ENCODE data around the gene ARFGEF3.

- TF ChIP-seq, protein P1, sequence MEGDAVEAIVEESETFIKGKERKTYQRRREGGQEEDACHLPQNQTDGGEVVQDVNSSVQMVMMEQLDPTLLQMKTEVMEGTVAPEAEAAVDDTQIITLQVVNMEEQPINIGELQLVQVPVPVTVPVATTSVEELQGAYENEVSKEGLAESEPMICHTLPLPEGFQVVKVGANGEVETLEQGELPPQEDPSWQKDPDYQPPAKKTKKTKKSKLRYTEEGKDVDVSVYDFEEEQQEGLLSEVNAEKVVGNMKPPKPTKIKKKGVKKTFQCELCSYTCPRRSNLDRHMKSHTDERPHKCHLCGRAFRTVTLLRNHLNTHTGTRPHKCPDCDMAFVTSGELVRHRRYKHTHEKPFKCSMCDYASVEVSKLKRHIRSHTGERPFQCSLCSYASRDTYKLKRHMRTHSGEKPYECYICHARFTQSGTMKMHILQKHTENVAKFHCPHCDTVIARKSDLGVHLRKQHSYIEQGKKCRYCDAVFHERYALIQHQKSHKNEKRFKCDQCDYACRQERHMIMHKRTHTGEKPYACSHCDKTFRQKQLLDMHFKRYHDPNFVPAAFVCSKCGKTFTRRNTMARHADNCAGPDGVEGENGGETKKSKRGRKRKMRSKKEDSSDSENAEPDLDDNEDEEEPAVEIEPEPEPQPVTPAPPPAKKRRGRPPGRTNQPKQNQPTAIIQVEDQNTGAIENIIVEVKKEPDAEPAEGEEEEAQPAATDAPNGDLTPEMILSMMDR (IDR thresholded peaks at IDR 0.05): no peak
- no peak for TF ChIP-seq EP300 (IDR thresholded peaks at IDR 0.05)
Observed at GRCh38 chr6:138231381-138231886, 69.7 kb downstream of the ARFGEF3 start.
